ENCODE results near the gene TOX2.

DNA sequence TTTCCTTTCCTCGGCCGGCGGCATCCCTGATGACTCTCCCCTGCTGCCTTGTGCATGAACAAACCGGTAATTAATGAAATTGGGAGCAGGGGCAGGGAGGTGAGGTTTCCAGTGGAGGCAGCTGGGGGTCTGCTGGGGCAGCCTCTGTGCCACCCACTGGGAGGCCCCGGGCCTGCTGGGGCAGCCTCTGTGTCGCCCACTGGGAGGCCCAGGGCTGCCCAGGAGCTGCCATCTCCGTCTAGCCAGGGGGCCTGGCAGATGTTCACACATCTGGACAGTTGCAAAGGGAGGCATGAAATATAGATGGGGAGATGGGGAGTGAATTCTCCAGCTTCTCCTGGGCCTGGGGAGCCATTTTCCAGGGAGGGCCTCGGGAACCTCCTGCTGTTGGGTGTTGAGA lies 33.8 kb downstream of the TOX2 start:
- no peak for TF ChIP-seq CTCF (IDR thresholded peaks at IDR 0.05)
- no peak for TF ChIP-seq POLR2A (IDR thresholded peaks at IDR 0.05)

Data from thyroid gland (tissue), 4 donors.